Nephron progenitor cell (in vitro differentiated cells): ENCODE results near the gene CACNA2D4.

ENCODE experiments used
- DNase-seq: peaks from one replicate; pipeline ENCODE4 v3.0.0; 2021
- H3K27ac Mint-ChIP-seq: 2 replicates; pipeline ENCODE4 v1.8.0; 2021; ENCODE audit warnings: mild to moderate bottlenecking, moderate library complexity, mixed read lengths
- H3K27me3 Mint-ChIP-seq: 2 replicates; pipeline ENCODE4 v1.8.0; 2021; ENCODE audit warnings: mild to moderate bottlenecking, low read depth, mixed read lengths; ENCODE audit not compliant: poor library complexity
- H3K36me3 Mint-ChIP-seq: 2 replicates; pipeline ENCODE4 v1.8.0; 2021; ENCODE audit warnings: low read depth, mixed read lengths
- H3K4me1 Mint-ChIP-seq: 2 replicates; pipeline ENCODE4 v1.8.0; 2021; ENCODE audit warnings: mixed read lengths
- H3K4me3 Mint-ChIP-seq: 2 replicates; pipeline ENCODE4 v1.8.0; 2021; ENCODE audit warnings: mild to moderate bottlenecking, moderate library complexity, mixed read lengths
- H3K9me3 Mint-ChIP-seq: 2 replicates; pipeline ENCODE4 v1.8.0; 2021; ENCODE audit warnings: mild to moderate bottlenecking, moderate library complexity, mixed read lengths
- CTCF ChIP-seq: fragments of 200-600 bp; sonication (generic); IDR thresholded peaks from 2 replicates; pipeline ENCODE4 v1.5.0; 2021; ENCODE audit warnings: antibody characterized with exemption

CACNA2D4 gene

DNA sequence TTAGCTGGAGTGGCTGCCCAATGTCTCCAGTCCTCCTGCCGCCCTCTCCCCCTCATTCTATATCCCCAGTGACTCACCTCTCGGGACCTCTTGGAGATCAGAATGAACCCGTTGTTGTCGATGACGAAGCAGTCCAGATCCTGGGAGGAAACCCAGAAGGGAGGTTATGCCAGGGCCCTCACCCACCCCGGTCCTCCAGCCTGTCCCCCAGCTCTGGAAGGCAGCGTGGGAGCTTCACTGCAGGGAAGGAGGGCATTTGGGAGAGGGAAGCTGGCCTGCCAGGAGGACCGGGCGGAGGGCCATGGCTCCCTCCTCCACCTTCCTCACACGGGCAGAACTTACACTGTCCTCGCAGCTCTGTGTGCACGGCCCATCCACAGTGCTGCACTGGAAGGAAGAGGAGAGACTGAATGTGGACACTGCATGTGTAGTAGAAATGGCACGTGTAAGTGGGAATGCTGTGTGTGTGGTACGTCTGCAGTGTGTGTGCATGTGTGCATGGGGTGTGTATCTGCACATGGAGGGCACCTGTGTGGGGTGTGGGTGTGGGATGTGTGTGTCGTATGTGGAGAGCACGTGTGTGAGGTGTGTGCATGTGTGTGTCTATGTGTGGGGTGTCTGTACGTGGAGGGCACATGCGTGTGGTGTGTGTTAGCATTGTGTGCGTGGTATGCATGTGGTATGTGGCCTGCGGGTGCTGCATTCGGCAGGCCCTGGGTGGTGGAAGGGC is 108.1 kb downstream of the CACNA2D4 start:
- Mint-ChIP-seq H3K36me3 (no peaks in the 10 kb centered on the region), H3K9me3 (no peaks in the 10 kb centered on the region), H3K4me3 (no peak overlapping the region), H3K4me1 (peaks cover 64% of the 10 kb centered on the region), H3K27ac (peak overlapping the region; percentile 54), H3K27me3 (peaks cover 39% of the 10 kb centered on the region)
- no peak for DNase-seq
- TF ChIP-seq CTCF, result no peak

- H3K4me1 Mint-ChIP-seq, result peaks cover 60% of the 10 kb centered on the region
- H3K27ac Mint-ChIP-seq, result peak overlapping the region; percentile 54
- no peak overlapping the region for H3K4me3 Mint-ChIP-seq
- TF ChIP-seq CTCF, result no peak
- no peaks in the 10 kb centered on the region for H3K36me3 Mint-ChIP-seq
- peaks cover 35% of the 10 kb centered on the region for H3K27me3 Mint-ChIP-seq
- H3K9me3 Mint-ChIP-seq, result no peaks in the 10 kb centered on the region
- DNase-seq, result no peak
Observed at GRCh38 chr12:1809591-1810190, 108.8 kb downstream of the CACNA2D4 start.

DNA sequence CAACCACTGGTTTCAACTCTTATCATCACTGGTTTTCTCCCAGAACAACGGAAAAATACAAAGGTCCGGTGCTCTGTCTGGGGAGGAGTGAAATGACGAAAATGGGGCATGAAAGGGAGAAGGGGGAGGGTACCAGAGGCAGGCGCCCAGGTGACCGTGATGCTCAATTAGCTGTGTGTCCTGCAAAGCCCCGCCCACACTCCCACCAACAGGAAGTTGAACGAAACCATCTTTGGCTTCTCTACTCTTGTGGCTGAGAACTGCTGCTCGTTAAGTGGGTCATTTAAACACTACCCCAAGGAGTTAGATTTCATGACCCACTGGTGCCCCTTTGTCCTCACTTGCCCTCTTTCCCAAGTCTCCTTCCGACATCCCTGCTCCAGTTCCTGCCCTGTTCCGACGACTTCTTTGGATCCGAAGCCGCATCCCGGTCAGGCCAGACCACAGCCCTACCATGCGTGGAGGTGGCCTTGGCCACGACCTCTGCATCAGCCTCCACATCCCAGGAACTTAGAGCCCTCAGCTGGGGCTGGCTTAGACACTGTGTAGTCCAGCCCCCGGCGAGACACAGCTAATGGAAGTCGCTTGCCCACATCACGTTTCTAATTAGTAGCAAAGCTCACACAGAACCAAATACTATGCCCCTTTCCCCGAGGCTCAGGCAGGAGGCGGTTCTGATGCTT is 109.5 kb downstream of the CACNA2D4 start:
- no peaks in the 10 kb centered on the region for H3K9me3 Mint-ChIP-seq
- no peak overlapping the region for H3K4me3 Mint-ChIP-seq
- no peak for DNase-seq
- H3K27ac Mint-ChIP-seq, result peak overlapping the region; percentile 71
- TF ChIP-seq CTCF, result no peak
- H3K4me1 Mint-ChIP-seq, result peaks cover 61% of the 10 kb centered on the region
- H3K36me3 Mint-ChIP-seq, result no peaks in the 10 kb centered on the region
- peaks cover 28% of the 10 kb centered on the region for H3K27me3 Mint-ChIP-seq

GRCh38 chr12:1808036-1808797 is 110.2 kb downstream of the CACNA2D4 start:
- Mint-ChIP-seq H3K4me1 (peaks cover 57% of the 10 kb centered on the region), H3K9me3 (no peaks in the 10 kb centered on the region), H3K27me3 (peaks cover 23% of the 10 kb centered on the region), H3K27ac (peak overlapping the region; percentile 71), H3K36me3 (no peaks in the 10 kb centered on the region), H3K4me3 (no peak overlapping the region)
- DNase-seq, result no peak
- no peak for TF ChIP-seq CTCF

GRCh38 chr12:1807087-1807860 is 111.2 kb downstream of the CACNA2D4 start:
- Mint-ChIP-seq H3K27ac (no peak overlapping the region), H3K27me3 (peaks cover 18% of the 10 kb centered on the region), H3K4me3 (no peak overlapping the region), H3K9me3 (no peaks in the 10 kb centered on the region), H3K36me3 (no peaks in the 10 kb centered on the region), H3K4me1 (peaks cover 49% of the 10 kb centered on the region)
- DNase-seq, result no peak
- TF ChIP-seq CTCF, result no peak
